Spinal cord (tissue), 10 donors: Measurements from ENCODE around the gene DLX4. TPM values are rescaled to one million over a fixed set of nuclear protein-coding genes. Genes with fewer than 3 reads are reported as not detected.

Experiments used
- DNase-seq, 6 donors: peaks; one replicate each; pipeline versions ENCODE4 v3.0.0 to v3.0.0-alpha.2; 2013 to 2015; ENCODE audit warnings: low spot score in 6 of 6, low read depth in 4 of 6
- H3K27ac ChIP-seq: one replicate; pipeline ENCODE4 v1.5.1; 2013; ENCODE audit warnings: low read depth, low read length, control low read depth
- H3K27me3 ChIP-seq: one replicate; pipeline ENCODE4 v1.6.1; 2013; ENCODE audit warnings: low read length; ENCODE audit not compliant: control insufficient read depth, insufficient read depth
- H3K36me3 ChIP-seq: one replicate; pipeline ENCODE4 v1.6.1; 2013; ENCODE audit warnings: low read length; ENCODE audit not compliant: control insufficient read depth, insufficient read depth
- H3K4me1 ChIP-seq: one replicate; pipeline ENCODE4 v1.6.1; 2013; ENCODE audit warnings: low read length; ENCODE audit not compliant: control insufficient read depth, insufficient read depth
- H3K4me3 ChIP-seq: one replicate; pipeline ENCODE4 v1.5.1; 2013; ENCODE audit warnings: low read depth, low read length, control low read depth
- H3K9me3 ChIP-seq: one replicate; pipeline ENCODE4 v1.6.1; 2013; ENCODE audit warnings: low read length; ENCODE audit not compliant: control insufficient read depth, insufficient read depth
- WGBS: methylation state at CpG from one replicate; pipeline ENCODE4 v1.1.5; 2013; ENCODE audit warnings: missing lambda C conversion rate; ENCODE audit not compliant: insufficient coverage; 5-methylcytosine and 5-hydroxymethylcytosine counted together
- polyA plus RNA-seq, 2 donors: library from polyadenylated mRNA; unstranded; fragments of 120-200 nt; gene quantifications; one replicate each; pipeline ENCODE4 v1.2.1, GENCODE V29; 2013; ENCODE audit not compliant: insufficient read length in 2 of 2
- small RNA-seq: library from RNA; depleted of rRNA; stranded (forward); fragments of <200 nt; gene quantifications from one replicate; pipeline ENCODE3, GENCODE V24; 2014; ENCODE audit warnings: low replicate concordance
- total RNA-seq, 2 donors: library from RNA; depleted of rRNA in 1 of 2; stranded (reverse); fragments of 120-200 nt in 1 of 2; fragments of >200 nt in 1 of 2; gene quantifications; one replicate each; pipeline versions ENCODE4 v1.2.3 to v1.2.4, GENCODE V29; 2013 to 2014
- donor health status: healthy.

DLX4 gene
- total and polyA plus RNA-seq, 4 donors, result 0.42 TPM; not detected in 3

GRCh38 chr17:50020841-50021599 lies 52.0 kb downstream of the DLX4 start:
- Histone ChIP-seq H3K4me1 (no peaks in the 10 kb centered on the region), H3K27me3 (no peaks in the 10 kb centered on the region), H3K36me3 (no peaks in the 10 kb centered on the region), H3K4me3 (no peak overlapping the region), H3K9me3 (no peaks in the 10 kb centered on the region), H3K27ac (no peak overlapping the region)
- 58% methylated on average over 7 of the region's 13 CpGs for WGBS
- DNase-seq, result peak in 1 of 6 donors; percentile 8

- no peaks in the 10 kb centered on the region for H3K27me3 ChIP-seq
- no peaks in the 10 kb centered on the region for H3K36me3 ChIP-seq
- no peak overlapping the region for H3K27ac ChIP-seq
- WGBS, result 79% methylated on average over 6 of the region's 6 CpGs
- DNase-seq, result no peak
- H3K4me3 ChIP-seq, result no peak overlapping the region
- H3K4me1 ChIP-seq, result peaks cover 3% of the 10 kb centered on the region
- H3K9me3 ChIP-seq, result no peaks in the 10 kb centered on the region
Measured at GRCh38 chr17:50021681-50022370, 52.8 kb downstream of the DLX4 start.

- Histone ChIP-seq H3K36me3 (no peaks in the 10 kb centered on the region), H3K4me1 (peaks cover 11% of the 10 kb centered on the region), H3K9me3 (no peaks in the 10 kb centered on the region), H3K4me3 (no peak overlapping the region), H3K27me3 (peaks cover 6% of the 10 kb centered on the region), H3K27ac (no peak overlapping the region)
- WGBS, result 50% methylated on average over 4 of the region's 6 CpGs
- no peak for DNase-seq
Measured at GRCh38 chr17:50022463-50023130, 53.6 kb downstream of the DLX4 start.

- no CpG with 5 or more reads among the region's 8 CpGs for WGBS
- H3K9me3 ChIP-seq, result no peaks in the 10 kb centered on the region
- H3K4me3 ChIP-seq, result no peak overlapping the region
- peaks cover 18% of the 10 kb centered on the region for H3K4me1 ChIP-seq
- H3K27me3 ChIP-seq, result peaks cover 12% of the 10 kb centered on the region
- H3K36me3 ChIP-seq, result no peaks in the 10 kb centered on the region
- H3K27ac ChIP-seq, result no peak overlapping the region
- no peak for DNase-seq
Measured at GRCh38 chr17:50023520-50023919, 54.5 kb downstream of the DLX4 start.

Small RNA genes lying within 50 kb of the gene (small RNA-seq; reads per million reads assigned to genes)
- gene RNU6-1313P, result not detected

Other genes starting within 250 kb of the DLX4 start
- 1 to 10 TPM; 3.0 to 9.5 TPM for gene FAM117A, start 205.1 kb upstream of the DLX4 start, total RNA-seq
- 1 to 10 TPM; 5.8 to 6.8 TPM for gene FAM117A, start 205.1 kb upstream of the DLX4 start, polyA plus RNA-seq
- 10 to 100 TPM; 54.9 to 58.6 TPM for gene KAT7, start 180.5 kb upstream of the DLX4 start, total RNA-seq
- 10 to 100 TPM; 53.0 to 53.4 TPM for gene KAT7, start 180.5 kb upstream of the DLX4 start, polyA plus RNA-seq
- not detected for gene TAC4, start 121.1 kb upstream of the DLX4 start, total RNA-seq
- under 1 TPM in 1 of 2 donors, not detected in 1; 0.35 TPM for gene TAC4, start 121.1 kb upstream of the DLX4 start, polyA plus RNA-seq
- under 1 TPM in 1 of 2 donors, not detected in 1; 0.44 TPM for gene DLX3, start 26.0 kb downstream of the DLX4 start, total RNA-seq
- gene DLX3, start 26.0 kb downstream of the DLX4 start, polyA plus RNA-seq, result under 1 TPM; 0.10 to 0.39 TPM
- gene ITGA3, start 86.9 kb downstream of the DLX4 start, total RNA-seq, result 10 to 100 TPM; 23.4 to 28.3 TPM
- 10 to 100 TPM; 23.5 to 34.4 TPM for gene ITGA3, start 86.9 kb downstream of the DLX4 start, polyA plus RNA-seq
- 10 to 100 TPM; 14.7 to 32.6 TPM for gene PDK2, start 126.2 kb downstream of the DLX4 start, total RNA-seq
- gene PDK2, start 126.2 kb downstream of the DLX4 start, polyA plus RNA-seq, result 10 to 100 TPM; 52.8 to 56.1 TPM
- gene SAMD14, start 161.0 kb downstream of the DLX4 start, total RNA-seq, result 10 to 100 TPM; 13.2 to 14.6 TPM
- 10 to 100 TPM; 79.3 to 91.6 TPM for gene SAMD14, start 161.0 kb downstream of the DLX4 start, polyA plus RNA-seq
- 10 to 100 TPM; 23.7 to 40.8 TPM for gene PPP1R9B, start 181.5 kb downstream of the DLX4 start, total RNA-seq
- gene PPP1R9B, start 181.5 kb downstream of the DLX4 start, polyA plus RNA-seq, result 100 to 1,000 TPM; 102 TPM
- gene SGCA, start 196.8 kb downstream of the DLX4 start, total RNA-seq, result under 1 TPM; 0.72 to 0.99 TPM
- 1 to 10 TPM; 1.4 to 3.0 TPM for gene SGCA, start 196.8 kb downstream of the DLX4 start, polyA plus RNA-seq
- gene COL1A1, start 232.4 kb downstream of the DLX4 start, total RNA-seq, result 1,000 to 10,000 TPM; 1,525 to 2,315 TPM
- 1,000 to 10,000 TPM in 1 of 2 donors, 100 to 1,000 TPM in 1; 586 to 1,058 TPM for gene COL1A1, start 232.4 kb downstream of the DLX4 start, polyA plus RNA-seq